Liver (tissue), 9 donors: ENCODE measurements around the gene MEF2D. TPM values are rescaled to one million over a fixed set of nuclear protein-coding genes. Genes with fewer than 3 reads are reported as not detected.
A peak's percentile ranks its signal among the peaks of the same experiment; 100 is the strongest.

Experiments used
- DNase-seq: peaks from one replicate; pipeline ENCODE4 v3.0.0-alpha.2; 2017; ENCODE audit warnings: low spot score
- H3K27ac ChIP-seq, 2 donors: one replicate each; pipeline ENCODE4 v1.7.0; 2013; ENCODE audit warnings: inconsistent platforms in 2 of 2, low read length in 2 of 2, control low read depth in 1 of 2, low read depth in 1 of 2, mild to moderate bottlenecking in 1 of 2
- H3K27me3 ChIP-seq, 4 donors: one replicate each; pipeline versions ENCODE4 v1.6.1 to v1.7.0; 2013; ENCODE audit warnings: low read length in 3 of 4, inconsistent platforms in 1 of 4, mild to moderate bottlenecking in 1 of 4, moderate library complexity in 1 of 4; ENCODE audit not compliant: control insufficient read depth in 4 of 4, insufficient read depth in 4 of 4
- H3K36me3 ChIP-seq, 4 donors: one replicate each; pipeline versions ENCODE4 v1.6.1 to v1.7.0; 2013; ENCODE audit warnings: low read length in 3 of 4, mild to moderate bottlenecking in 3 of 4, low read depth in 1 of 4, moderate library complexity in 1 of 4; ENCODE audit not compliant: control insufficient read depth in 4 of 4, insufficient read depth in 3 of 4
- H3K4me1 ChIP-seq, 4 donors: one replicate each; pipeline versions ENCODE4 v1.6.1 to v1.7.0; 2013; ENCODE audit warnings: low read length in 3 of 4, mild to moderate bottlenecking in 3 of 4, moderate library complexity in 1 of 4; ENCODE audit not compliant: control insufficient read depth in 4 of 4, insufficient read depth in 4 of 4
- H3K4me3 ChIP-seq, 3 donors: one replicate each; pipeline versions ENCODE4 v1.6.1 to v1.7.0; 2013; ENCODE audit warnings: low read length in 3 of 3, control low read depth in 1 of 3, low read depth in 1 of 3, mild to moderate bottlenecking in 1 of 3
- H3K9ac ChIP-seq, 2 donors: one replicate each; pipeline ENCODE4 v1.7.0; 2013; ENCODE audit warnings: low read length in 2 of 2, mild to moderate bottlenecking in 2 of 2, moderate library complexity in 2 of 2, control low read depth in 1 of 2, low read depth in 1 of 2
- H3K9me3 ChIP-seq, 4 donors: one replicate each; pipeline versions ENCODE4 v1.6.1 to v1.7.0; 2013; ENCODE audit warnings: low read length in 3 of 4; ENCODE audit not compliant: control insufficient read depth in 4 of 4
- ATF3 ChIP-seq: IDR thresholded peaks from 2 replicates; pipeline ENCODE4 v1.6.1; 2016; ENCODE audit warnings: antibody characterized with exemption
- CTCF ChIP-seq: fragments of 150-350 bp; IDR thresholded peaks from 2 replicates; pipeline ENCODE4 v1.5.1; 2017; ENCODE audit warnings: improper control_type of control experiment, low read depth, low read length; ENCODE audit not compliant: missing input control
- EGR1 ChIP-seq, 2 donors: IDR thresholded peaks; 2 replicates each; pipeline ENCODE4 v1.6.1; 2016 to 2018; ENCODE audit warnings: antibody characterized with exemption in 2 of 2, low read depth in 2 of 2
- FOXA1 ChIP-seq: IDR thresholded peaks from 2 replicates; pipeline ENCODE4 v1.6.1; 2016; ENCODE audit warnings: antibody characterized with exemption
- HNF4A ChIP-seq, 2 donors: conservative IDR thresholded peaks; 2 replicates each; pipeline ENCODE4 v1.6.1; 2016; ENCODE audit warnings: antibody characterized with exemption in 2 of 2, mild to moderate bottlenecking in 2 of 2
- HNF4G ChIP-seq: IDR thresholded peaks from 2 replicates; pipeline ENCODE4 v1.6.1; 2016; ENCODE audit warnings: antibody characterized with exemption
- JUND ChIP-seq, 2 donors: IDR thresholded peaks; 2 replicates each; pipeline ENCODE4 v1.6.1; 2016; ENCODE audit warnings: antibody characterized with exemption in 2 of 2
- NR2F2 ChIP-seq: IDR thresholded peaks from 2 replicates; pipeline ENCODE4 v1.6.1; 2016; ENCODE audit warnings: antibody characterized with exemption
- RAD21 ChIP-seq, 2 donors: IDR thresholded peaks; 2 replicates each; pipeline ENCODE4 v1.6.1; 2016; ENCODE audit warnings: antibody characterized with exemption in 2 of 2, mild to moderate bottlenecking in 2 of 2
- REST ChIP-seq: IDR thresholded peaks from 2 replicates; pipeline ENCODE4 v1.6.1; 2016; ENCODE audit warnings: antibody characterized with exemption, mild to moderate bottlenecking
- RXRA ChIP-seq, 2 donors: IDR thresholded peaks; 2 replicates each; pipeline ENCODE4 v1.6.1; 2017 to 2018; ENCODE audit warnings: antibody characterized with exemption in 2 of 2, mild to moderate bottlenecking in 1 of 2
- SP1 ChIP-seq: IDR thresholded peaks from 2 replicates; pipeline ENCODE4 v1.6.1; 2018; ENCODE audit warnings: antibody characterized with exemption, mild to moderate bottlenecking
- TAF1 ChIP-seq: conservative IDR thresholded peaks from 2 replicates; pipeline ENCODE4 v1.6.1; 2016; ENCODE audit warnings: antibody characterized with exemption, mild to moderate bottlenecking
- YY1 ChIP-seq: IDR thresholded peaks from 2 replicates; pipeline ENCODE4 v1.6.1; 2016; ENCODE audit warnings: antibody characterized with exemption, mild to moderate bottlenecking
- ZBTB33 ChIP-seq: IDR thresholded peaks from 2 replicates; pipeline ENCODE4 v1.6.1; 2016; ENCODE audit warnings: antibody characterized with exemption
- WGBS: extraction: QIAGEN DNeasy Blood & Tissue Kit; methylation state at CpG from one replicate; pipeline ENCODE4 v1.1.7; 2013; 5-methylcytosine and 5-hydroxymethylcytosine counted together
- polyA plus RNA-seq, 2 donors: library from polyadenylated mRNA; stranded (reverse) in 1 of 2; unstranded in 1 of 2; fragments of 200-250 nt in 1 of 2; fragments of >200 nt in 1 of 2; fragmentation: Nextera tagmentation in 1 of 2; extraction: Ambion mirVana in 1 of 2; gene quantifications; one replicate each; pipeline versions ENCODE4 v1.2.1 to v1.2.3, GENCODE V29; 2013 to 2015
- total RNA-seq, 2 donors: library from RNA; depleted of rRNA; stranded (reverse); fragments of >200 nt; gene quantifications; one replicate each; pipeline ENCODE4 v1.2.3, GENCODE V29; 2014
- TF ChIP-seq, protein P1 (sequence below): IDR thresholded peaks from 2 replicates; pipeline ENCODE4 v1.6.1; 2016; ENCODE audit warnings: antibody characterized with exemption
- donor health status: healthy.
- donor health status: healthy.
- donor health status: healthy.
- donor health status: healthy.
- donor health status: healthy.

The MEF2D gene
- total and polyA plus RNA-seq, 4 donors, result 3.4 to 7.6 (median 5.5) TPM

- TF ChIP-seq RXRA (IDR thresholded peaks at IDR 0.05), result no peak
- no peak for TF ChIP-seq RAD21 (IDR thresholded peaks at IDR 0.05)
- TF ChIP-seq, protein P1, sequence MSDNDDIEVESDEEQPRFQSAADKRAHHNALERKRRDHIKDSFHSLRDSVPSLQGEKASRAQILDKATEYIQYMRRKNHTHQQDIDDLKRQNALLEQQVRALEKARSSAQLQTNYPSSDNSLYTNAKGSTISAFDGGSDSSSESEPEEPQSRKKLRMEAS, result no peak
- no peak for TF ChIP-seq EGR1 (IDR thresholded peaks at IDR 0.05; ENCODE audit: low read depth in 2 of 2)
- TF ChIP-seq HNF4G, result no peak
- TF ChIP-seq TAF1, result no peak
- 84% methylated on average over 6 of the region's 6 CpGs for WGBS
- no peaks in the 10 kb centered on the region for H3K27me3 ChIP-seq
- peaks cover 0 to 2% (median 0%) of the 10 kb centered on the region in 4 donors for H3K36me3 ChIP-seq
- peaks cover 26 to 72% (median 66%) of the 10 kb centered on the region in 4 donors for H3K4me1 ChIP-seq
- no peak overlapping the region for H3K9ac ChIP-seq
- DNase-seq, result no peak
- H3K4me3 ChIP-seq, result no peak overlapping the region
- no peaks in the 10 kb centered on the region for H3K9me3 ChIP-seq
- H3K27ac ChIP-seq, result peak overlapping the region; percentile 33 to 53
Measured at GRCh38 chr1:156491151-156491949, 9.2 kb downstream of the MEF2D start.

DNA sequence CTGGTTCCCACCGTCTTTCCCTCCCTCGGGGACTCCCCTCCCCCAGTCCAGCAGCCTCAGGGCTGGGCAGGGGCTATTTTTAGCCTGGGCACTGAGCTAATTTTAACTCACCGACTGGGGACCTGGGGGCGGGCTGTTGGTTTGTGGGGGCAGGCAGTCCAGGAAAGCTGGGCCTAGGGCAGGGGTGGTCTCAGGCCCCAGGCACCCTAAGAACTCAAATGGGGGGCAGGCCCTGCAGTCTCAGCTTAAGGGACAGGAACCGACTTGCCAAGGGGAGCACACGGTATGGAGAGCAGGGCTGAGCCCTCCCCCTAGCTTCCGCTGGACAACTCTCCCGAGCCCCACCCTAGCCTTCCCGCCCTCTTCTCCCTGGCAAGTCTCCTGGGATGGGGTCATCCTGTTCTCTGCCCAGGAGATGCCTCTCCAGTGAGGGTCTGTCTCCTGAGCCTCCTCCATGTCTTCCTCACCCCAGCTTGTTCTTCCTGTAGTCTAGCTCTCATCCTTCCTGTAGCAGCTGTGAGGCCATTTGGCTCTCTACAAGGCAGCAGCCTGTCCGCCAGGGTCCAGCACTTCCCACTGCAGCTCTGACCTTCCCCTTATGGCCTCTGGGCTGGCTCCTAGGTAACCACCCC is 10.1 kb downstream of the MEF2D start:
- Histone ChIP-seq H3K27me3 (no peaks in the 10 kb centered on the region), H3K9ac (no peak overlapping the region), H3K9me3 (no peaks in the 10 kb centered on the region), H3K4me1 (peaks cover 20 to 66% (median 59%) of the 10 kb centered on the region in 4 donors), H3K4me3 (no peak overlapping the region), H3K36me3 (peaks cover 0 to 2% (median 0%) of the 10 kb centered on the region in 4 donors), H3K27ac (peak overlapping the region; percentile 16 to 33)
- TF ChIP-seq EGR1 (IDR thresholded peaks at IDR 0.05; ENCODE audit: low read depth in 2 of 2), result no peak
- TF ChIP-seq NR2F2, result no peak
- TF ChIP-seq REST, result no peak
- WGBS, result 48% methylated on average over 10 of the region's 10 CpGs
- no peak for DNase-seq

GRCh38 chr1:156489935-156490293 is 10.7 kb downstream of the MEF2D start:
- Histone ChIP-seq H3K36me3 (peaks cover 0 to 2% (median 0%) of the 10 kb centered on the region in 4 donors), H3K9me3 (no peaks in the 10 kb centered on the region), H3K27ac (peak overlapping the region in 1 of 2 donors; percentile 44), H3K27me3 (no peaks in the 10 kb centered on the region), H3K4me3 (no peak overlapping the region), H3K4me1 (peaks cover 18 to 65% (median 56%) of the 10 kb centered on the region in 4 donors), H3K9ac (no peak overlapping the region)
- DNase-seq, result no peak
- WGBS, result 71% methylated on average over 7 of the region's 7 CpGs
- TF ChIP-seq JUND (IDR thresholded peaks at IDR 0.05) (no peak), SP1 (no peak), RAD21 (IDR thresholded peaks at IDR 0.05) (no peak), FOXA1 (no peak), ATF3 (no peak), TAF1 (no peak), CTCF (no peak), HNF4A (conservative IDR thresholded peaks at IDR 0.05) (no peak), ZBTB33 (no peak), YY1 (no peak)
- TF ChIP-seq, protein P1, result no peak
